ENCODE data around the gene GET4.

GRCh38 chr7:918441-919113, 42.2 kb downstream of the GET4 start:
- TF ChIP-seq ZNF292 (tag by site-specific recombination; IDR thresholded peaks at IDR 0.05; ENCODE audit: borderline replicate concordance, low read depth) (no peak), ZNF707 (tag by site-specific recombination; IDR thresholded peaks at IDR 0.05) (no peak), ZFHX2 (tag by site-specific recombination; conservative IDR thresholded peaks at IDR 0.05) (no peak), ZSCAN4 (tag by site-specific recombination; IDR thresholded peaks at IDR 0.05) (no peak), ZNF558 (tag by site-specific recombination; IDR thresholded peaks at IDR 0.05) (no peak), ZNF132 (tag by site-specific recombination; IDR thresholded peaks at IDR 0.05; ENCODE audit: borderline replicate concordance) (no peak), ZNF221 (tag by site-specific recombination; IDR thresholded peaks at IDR 0.05; ENCODE audit: borderline replicate concordance) (no peak), MZF1 (tag by site-specific recombination; IDR thresholded peaks at IDR 0.05; ENCODE audit: borderline replicate concordance) (no peak), ZNF501 (tag by site-specific recombination; IDR thresholded peaks at IDR 0.05) (no peak), ZNF146 (tag by site-specific recombination; IDR thresholded peaks at IDR 0.05) (no peak), WT1 (tag by site-specific recombination; IDR thresholded peaks at IDR 0.05) (no peak)
- TF ChIP-seq, protein P1, sequence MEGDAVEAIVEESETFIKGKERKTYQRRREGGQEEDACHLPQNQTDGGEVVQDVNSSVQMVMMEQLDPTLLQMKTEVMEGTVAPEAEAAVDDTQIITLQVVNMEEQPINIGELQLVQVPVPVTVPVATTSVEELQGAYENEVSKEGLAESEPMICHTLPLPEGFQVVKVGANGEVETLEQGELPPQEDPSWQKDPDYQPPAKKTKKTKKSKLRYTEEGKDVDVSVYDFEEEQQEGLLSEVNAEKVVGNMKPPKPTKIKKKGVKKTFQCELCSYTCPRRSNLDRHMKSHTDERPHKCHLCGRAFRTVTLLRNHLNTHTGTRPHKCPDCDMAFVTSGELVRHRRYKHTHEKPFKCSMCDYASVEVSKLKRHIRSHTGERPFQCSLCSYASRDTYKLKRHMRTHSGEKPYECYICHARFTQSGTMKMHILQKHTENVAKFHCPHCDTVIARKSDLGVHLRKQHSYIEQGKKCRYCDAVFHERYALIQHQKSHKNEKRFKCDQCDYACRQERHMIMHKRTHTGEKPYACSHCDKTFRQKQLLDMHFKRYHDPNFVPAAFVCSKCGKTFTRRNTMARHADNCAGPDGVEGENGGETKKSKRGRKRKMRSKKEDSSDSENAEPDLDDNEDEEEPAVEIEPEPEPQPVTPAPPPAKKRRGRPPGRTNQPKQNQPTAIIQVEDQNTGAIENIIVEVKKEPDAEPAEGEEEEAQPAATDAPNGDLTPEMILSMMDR (tag by site-specific recombination; IDR thresholded peaks at IDR 0.05): no peak
- TF ChIP-seq, protein P2, sequence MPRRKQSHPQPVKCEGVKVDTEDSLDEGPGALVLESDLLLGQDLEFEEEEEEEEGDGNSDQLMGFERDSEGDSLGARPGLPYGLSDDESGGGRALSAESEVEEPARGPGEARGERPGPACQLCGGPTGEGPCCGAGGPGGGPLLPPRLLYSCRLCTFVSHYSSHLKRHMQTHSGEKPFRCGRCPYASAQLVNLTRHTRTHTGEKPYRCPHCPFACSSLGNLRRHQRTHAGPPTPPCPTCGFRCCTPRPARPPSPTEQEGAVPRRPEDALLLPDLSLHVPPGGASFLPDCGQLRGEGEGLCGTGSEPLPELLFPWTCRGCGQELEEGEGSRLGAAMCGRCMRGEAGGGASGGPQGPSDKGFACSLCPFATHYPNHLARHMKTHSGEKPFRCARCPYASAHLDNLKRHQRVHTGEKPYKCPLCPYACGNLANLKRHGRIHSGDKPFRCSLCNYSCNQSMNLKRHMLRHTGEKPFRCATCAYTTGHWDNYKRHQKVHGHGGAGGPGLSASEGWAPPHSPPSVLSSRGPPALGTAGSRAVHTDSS (tag by site-specific recombination; IDR thresholded peaks at IDR 0.05): no peak
